ENCODE results near the gene ZSWIM9. TPM values are rescaled to one million over a fixed set of nuclear protein-coding genes. Genes with fewer than 3 reads are reported as not detected.

Gene ZSWIM9
- total RNA-seq, 1 donor from 2014 or later, result 5.4 TPM

DNA sequence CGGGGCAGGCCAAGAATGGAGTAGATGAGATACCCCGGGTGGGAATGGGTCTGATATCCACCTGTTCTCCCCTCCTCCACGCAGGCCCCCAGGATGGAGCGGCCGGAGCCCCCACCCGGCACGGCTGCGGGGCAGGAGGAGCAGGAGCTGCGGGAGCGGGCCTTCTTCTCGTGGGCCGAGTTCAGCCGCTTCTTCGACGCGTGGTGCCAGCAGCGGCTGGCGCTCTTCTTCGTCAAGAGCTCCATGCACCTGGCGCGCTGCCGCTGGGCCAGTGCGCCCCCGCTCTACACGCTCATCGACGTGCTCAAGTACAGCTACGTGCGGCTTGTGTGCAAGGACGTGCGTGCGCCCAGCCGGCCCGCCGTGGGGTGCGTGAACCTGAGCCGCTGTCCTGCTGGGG, 1.2 kb downstream of the ZSWIM9 start:
- Histone ChIP-seq H3K27me3 (no peaks in the 10 kb centered on the region), H3K4me1 (peaks cover 20% of the 10 kb centered on the region), H3K9me3 (no peaks in the 10 kb centered on the region), H3K27ac (no peak overlapping the region), H3K4me3 (no peak overlapping the region), H3K36me3 (peaks cover 0 to 15% of the 10 kb centered on the region in 2 donors)
- no peak for DNase-seq (ENCODE audit: extremely low spot score in 2 of 2)
- TF ChIP-seq, protein P1, sequence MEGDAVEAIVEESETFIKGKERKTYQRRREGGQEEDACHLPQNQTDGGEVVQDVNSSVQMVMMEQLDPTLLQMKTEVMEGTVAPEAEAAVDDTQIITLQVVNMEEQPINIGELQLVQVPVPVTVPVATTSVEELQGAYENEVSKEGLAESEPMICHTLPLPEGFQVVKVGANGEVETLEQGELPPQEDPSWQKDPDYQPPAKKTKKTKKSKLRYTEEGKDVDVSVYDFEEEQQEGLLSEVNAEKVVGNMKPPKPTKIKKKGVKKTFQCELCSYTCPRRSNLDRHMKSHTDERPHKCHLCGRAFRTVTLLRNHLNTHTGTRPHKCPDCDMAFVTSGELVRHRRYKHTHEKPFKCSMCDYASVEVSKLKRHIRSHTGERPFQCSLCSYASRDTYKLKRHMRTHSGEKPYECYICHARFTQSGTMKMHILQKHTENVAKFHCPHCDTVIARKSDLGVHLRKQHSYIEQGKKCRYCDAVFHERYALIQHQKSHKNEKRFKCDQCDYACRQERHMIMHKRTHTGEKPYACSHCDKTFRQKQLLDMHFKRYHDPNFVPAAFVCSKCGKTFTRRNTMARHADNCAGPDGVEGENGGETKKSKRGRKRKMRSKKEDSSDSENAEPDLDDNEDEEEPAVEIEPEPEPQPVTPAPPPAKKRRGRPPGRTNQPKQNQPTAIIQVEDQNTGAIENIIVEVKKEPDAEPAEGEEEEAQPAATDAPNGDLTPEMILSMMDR (IDR thresholded peaks at IDR 0.05), result no peak
- no peak for TF ChIP-seq POLR2AphosphoS5 (IDR thresholded peaks at IDR 0.05; ENCODE audit: insufficient read depth in 1 of 2, low read depth in 1 of 2)
- intact Hi-C loops (cut with DNase I), result no loop called here

DNA sequence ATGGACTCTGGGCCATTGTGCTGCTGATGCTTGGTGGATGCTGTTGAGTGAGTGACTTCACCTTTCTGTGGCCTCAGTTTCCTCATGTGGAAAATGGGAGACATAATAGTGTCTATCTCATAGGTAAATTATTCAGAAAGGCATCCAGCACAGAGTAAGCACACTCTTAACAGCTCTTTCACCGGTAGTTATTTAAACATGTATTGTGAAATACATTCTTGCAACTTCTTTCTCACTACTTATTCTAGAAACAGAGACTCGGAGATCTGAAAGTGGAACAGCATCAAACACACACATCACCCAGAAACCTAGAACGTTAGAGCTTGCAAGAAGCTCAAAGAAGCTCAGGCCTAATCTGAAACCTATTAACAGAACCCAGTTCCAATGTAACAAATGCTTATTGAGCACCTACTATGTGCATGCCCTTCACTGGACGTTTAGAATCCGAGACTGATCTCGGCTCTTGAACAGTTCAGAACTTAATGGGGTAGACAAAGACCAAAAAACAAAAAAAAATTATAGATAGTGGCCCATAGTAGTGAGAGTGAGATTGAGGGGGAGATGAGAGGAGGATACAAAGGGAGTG, 4.1 kb downstream of the ZSWIM9 start:
- no peak for TF ChIP-seq POLR2AphosphoS5 (IDR thresholded peaks at IDR 0.05; ENCODE audit: insufficient read depth in 1 of 2, low read depth in 1 of 2)
- no peak for TF ChIP-seq POLR2A (IDR thresholded peaks at IDR 0.05)
- TF ChIP-seq, protein P1 (IDR thresholded peaks at IDR 0.05), result no peak
- Histone ChIP-seq H3K27ac (no peak overlapping the region), H3K4me3 (no peak overlapping the region), H3K9me3 (no peaks in the 10 kb centered on the region), H3K4me1 (peaks cover 14% of the 10 kb centered on the region), H3K36me3 (peaks cover 0 to 15% of the 10 kb centered on the region in 2 donors), H3K27me3 (no peaks in the 10 kb centered on the region)
- intact Hi-C loops (cut with DNase I), result no loop called here
- DNase-seq (ENCODE audit: extremely low spot score in 2 of 2), result no peak

DNA sequence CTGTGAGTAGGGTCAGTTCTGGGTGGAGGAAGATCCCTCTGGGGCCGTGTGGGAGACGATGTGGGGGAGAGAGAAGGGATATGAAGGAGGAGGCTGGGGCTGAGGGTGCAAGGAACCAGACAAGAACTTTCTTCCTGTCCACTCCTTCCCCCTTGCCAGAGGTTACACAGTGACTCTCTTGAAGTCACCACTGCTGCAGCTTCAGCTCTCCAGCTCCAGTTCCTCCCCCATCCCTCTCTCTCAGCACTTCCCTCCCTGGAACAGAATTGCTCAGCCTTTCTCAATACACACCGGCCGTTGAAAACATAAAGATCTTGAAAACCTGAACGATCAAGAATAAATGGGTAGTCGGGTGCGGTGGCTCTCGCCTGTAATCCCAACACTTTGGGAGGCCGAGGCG, 5.1 kb downstream of the ZSWIM9 start:
- Histone ChIP-seq H3K27ac (no peak overlapping the region), H3K4me3 (no peak overlapping the region), H3K36me3 (peaks cover 0 to 15% of the 10 kb centered on the region in 2 donors), H3K9me3 (no peaks in the 10 kb centered on the region), H3K27me3 (no peaks in the 10 kb centered on the region), H3K4me1 (peaks cover 13% of the 10 kb centered on the region)
- no peak for DNase-seq (ENCODE audit: extremely low spot score in 2 of 2)
- TF ChIP-seq POLR2AphosphoS5 (IDR thresholded peaks at IDR 0.05; ENCODE audit: insufficient read depth in 1 of 2, low read depth in 1 of 2) (no peak), POLR2A (IDR thresholded peaks at IDR 0.05) (no peak)
- TF ChIP-seq, protein P1 (IDR thresholded peaks at IDR 0.05), result no peak
- intact Hi-C loops (cut with DNase I), result no loop called here

DNA sequence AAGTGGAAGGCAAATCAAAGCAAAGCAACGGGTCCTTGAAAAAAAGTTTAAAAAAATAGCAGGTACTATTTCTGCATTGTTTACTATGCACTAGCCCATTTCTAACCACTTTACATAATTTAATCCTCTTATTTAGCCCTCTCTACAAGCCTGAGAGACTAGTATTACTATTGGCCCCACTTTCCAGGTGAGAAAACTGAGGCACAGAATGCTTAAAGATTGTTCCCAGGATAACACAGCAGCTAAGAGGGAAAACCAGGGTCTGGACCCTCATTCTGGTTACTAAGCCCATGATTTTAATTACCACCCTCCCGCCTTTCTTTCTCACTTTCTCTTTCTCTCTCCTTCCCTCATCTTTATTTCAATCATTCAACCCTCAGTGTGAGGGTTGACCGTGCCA, 5.7 kb downstream of the ZSWIM9 start:
- H3K27ac ChIP-seq, result no peak overlapping the region
- intact Hi-C loops (cut with DNase I), result no loop called here
- no peak for DNase-seq (ENCODE audit: extremely low spot score in 2 of 2)
- no peak overlapping the region for H3K4me3 ChIP-seq
- peaks cover 3% of the 10 kb centered on the region for H3K9me3 ChIP-seq
- TF ChIP-seq, protein P1 (IDR thresholded peaks at IDR 0.05), result no peak
- no peak for TF ChIP-seq POLR2AphosphoS5 (IDR thresholded peaks at IDR 0.05; ENCODE audit: insufficient read depth in 1 of 2, low read depth in 1 of 2)
- H3K4me1 ChIP-seq, result peaks cover 8% of the 10 kb centered on the region
- no peaks in the 10 kb centered on the region for H3K27me3 ChIP-seq
- peaks cover 0 to 15% of the 10 kb centered on the region in 2 donors for H3K36me3 ChIP-seq

DNA sequence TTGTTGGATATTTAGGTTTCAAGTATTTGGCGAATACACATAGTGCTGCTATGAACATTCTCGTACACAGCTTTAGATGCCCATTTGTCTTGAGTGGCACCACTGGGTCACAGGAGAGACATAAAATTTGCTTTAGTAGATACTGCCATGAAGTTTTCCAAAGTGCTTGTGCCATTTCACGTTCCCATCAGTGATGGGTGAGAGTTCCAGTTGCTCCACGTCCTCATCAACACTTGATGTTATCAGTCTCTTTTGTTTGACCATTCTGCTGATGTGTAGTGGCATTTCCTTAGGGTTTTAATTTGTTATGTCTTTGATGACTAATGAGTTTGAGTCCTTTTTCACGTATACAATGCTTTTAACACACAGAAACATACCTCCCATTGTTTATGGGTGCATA, 11.0 kb downstream of the ZSWIM9 start:
- H3K9me3 ChIP-seq, result peaks cover 5% of the 10 kb centered on the region
- no peaks in the 10 kb centered on the region for H3K27me3 ChIP-seq
- intact Hi-C loops (cut with DNase I), result no loop called here

More for the DNA sequence above, 11.0 kb downstream of the ZSWIM9 start:
- peaks cover 0 to 7% of the 10 kb centered on the region in 2 donors for H3K36me3 ChIP-seq
- no peak overlapping the region for H3K27ac ChIP-seq
- TF ChIP-seq POLR2A (IDR thresholded peaks at IDR 0.05) (no peak), POLR2AphosphoS5 (IDR thresholded peaks at IDR 0.05; ENCODE audit: insufficient read depth in 1 of 2, low read depth in 1 of 2) (no peak)
- TF ChIP-seq, protein P1 (IDR thresholded peaks at IDR 0.05), result no peak
- H3K4me3 ChIP-seq, result no peak overlapping the region
- no peaks in the 10 kb centered on the region for H3K4me1 ChIP-seq
- DNase-seq (ENCODE audit: extremely low spot score in 2 of 2), result no peak

Data from vagina (tissue), 2 donors.